MCF 10A (cell line): ENCODE data around the gene RPS6KA2. TPM values are rescaled to one million over a fixed set of nuclear protein-coding genes. Genes with fewer than 3 reads are reported as not detected.

Experiments
- BruUV-seq: library from RNA; stranded (reverse); fragments of 400-500 nt; replicated peaks from 2 replicates; lab custom pipeline; 2021; lab: Mats Ljungman, UMichigan
- CTCF ChIA-PET: fragments of 300-600 bp; sonication (Branson Sonifier 250); formaldehyde crosslinking; extraction: SDS; loops from one replicate; lab custom pipeline; 2021; ENCODE audit warnings: antibody characterized with exemption, inconsistent platforms; lab: Yijun Ruan, JAX
- POLR2A ChIA-PET: fragments of 300-600, 350-650 bp; sonication (Branson Sonifier 250); formaldehyde crosslinking; extraction: SDS; loops from one replicate; lab custom pipeline; 2020; ENCODE audit warnings: antibody characterized with exemption, inconsistent platforms; lab: Yijun Ruan, JAX
- DNase-seq: peaks from one replicate; pipeline ENCODE4 v3.0.0-alpha.2; 2018; ENCODE audit not compliant: unreplicated experiment
- H3K27ac Mint-ChIP-seq: one replicate; pipeline ENCODE4 v1.8.0; 2022; ENCODE audit warnings: mild to moderate bottlenecking, low read depth, mixed read lengths; ENCODE audit not compliant: unreplicated experiment
- H3K27me3 Mint-ChIP-seq: one replicate; pipeline ENCODE4 v1.8.0; 2022; ENCODE audit warnings: mixed read lengths; ENCODE audit not compliant: insufficient read depth, unreplicated experiment
- H3K36me3 Mint-ChIP-seq: one replicate; pipeline ENCODE4 v1.8.0; 2022; ENCODE audit warnings: mild to moderate bottlenecking, moderate library complexity, mixed read lengths; ENCODE audit not compliant: insufficient read depth, unreplicated experiment
- H3K4me1 Mint-ChIP-seq: one replicate; pipeline ENCODE4 v1.8.0; 2022; ENCODE audit warnings: mixed read lengths; ENCODE audit not compliant: insufficient read depth, unreplicated experiment
- H3K4me3 Mint-ChIP-seq: one replicate; pipeline ENCODE4 v1.8.0; 2022; ENCODE audit warnings: mild to moderate bottlenecking, moderate library complexity, mixed read lengths; ENCODE audit not compliant: unreplicated experiment
- H3K9me3 Mint-ChIP-seq: one replicate; pipeline ENCODE4 v1.8.0; 2022; ENCODE audit warnings: mixed read lengths; ENCODE audit not compliant: unreplicated experiment
- CTCF ChIP-seq: fragments of 200-600 bp; IDR thresholded peaks from one replicate; pipeline ENCODE4 v1.8.0; 2022; ENCODE audit warnings: antibody characterized with exemption, mild to moderate bottlenecking; ENCODE audit not compliant: unreplicated experiment
- intact Hi-C: fragments of 100-400 bp; cut with micrococcal nuclease; formaldehyde crosslinking; loops from 2 replicates; pipeline ENCODE4 v1.14.1; 2022
- total RNA-seq: library from RNA; stranded (reverse); gene quantifications from 2 replicates; pipeline ENCODE4 v1.2.3, GENCODE V29; 2022

RPS6KA2 gene
- total RNA-seq, 1 experiment from 2014 or later: 126 TPM

GRCh38 chr6:166466178-166467122 lies 160.6 kb downstream of the RPS6KA2 start:
- H3K4me3 Mint-ChIP-seq: no peak overlapping the region
- intact Hi-C loops: no loop called here
- H3K36me3 Mint-ChIP-seq: peaks cover 70% of the 10 kb centered on the region
- ChIA-PET POLR2A (no interaction called here), CTCF (interaction anchor here (1.4 kb wide), 1 partner anchor 216 kb away, joined by 3 read pairs; no protein-coding TSS in a partner anchor)
- H3K27ac Mint-ChIP-seq: no peak overlapping the region
- no peak for DNase-seq
- no peaks in the 10 kb centered on the region for H3K27me3 Mint-ChIP-seq
- H3K4me1 Mint-ChIP-seq: no peaks in the 10 kb centered on the region
- H3K9me3 Mint-ChIP-seq: no peaks in the 10 kb centered on the region
- TF ChIP-seq CTCF: no peak
- BruUV-seq: no TSS peak

- H3K4me3 Mint-ChIP-seq: no peak overlapping the region
- no peak for TF ChIP-seq CTCF
- intact Hi-C loops: no loop called here
- DNase-seq: no peak
- H3K36me3 Mint-ChIP-seq: peaks cover 75% of the 10 kb centered on the region
- ChIA-PET POLR2A (no interaction called here), CTCF (interaction anchor here (1.4 kb wide), 1 partner anchor 217 kb away, joined by 3 read pairs; no protein-coding TSS in a partner anchor)
- no peaks in the 10 kb centered on the region for H3K4me1 Mint-ChIP-seq
- no peaks in the 10 kb centered on the region for H3K9me3 Mint-ChIP-seq
- H3K27ac Mint-ChIP-seq: no peak overlapping the region
- BruUV-seq: no TSS peak
- no peaks in the 10 kb centered on the region for H3K27me3 Mint-ChIP-seq
These were observed 161.4 kb downstream of the RPS6KA2 start for GRCh38 chr6:166465671-166466087.

GRCh38 chr6:166465003-166465399 lies 162.1 kb downstream of the RPS6KA2 start:
- no TSS peak for BruUV-seq
- no peak overlapping the region for H3K4me3 Mint-ChIP-seq
- intact Hi-C loops: no loop called here
- TF ChIP-seq CTCF: no peak
- H3K9me3 Mint-ChIP-seq: no peaks in the 10 kb centered on the region
- H3K27me3 Mint-ChIP-seq: no peaks in the 10 kb centered on the region
- peaks cover 77% of the 10 kb centered on the region for H3K36me3 Mint-ChIP-seq
- ChIA-PET CTCF (interaction anchor here (1.0 to 1.4 kb wide), 2 partner anchors 17 to 217 kb away, joined by 3 to 4 read pairs; no protein-coding TSS in a partner anchor), POLR2A (no interaction called here)
- DNase-seq: no peak
- H3K27ac Mint-ChIP-seq: no peak overlapping the region
- H3K4me1 Mint-ChIP-seq: no peaks in the 10 kb centered on the region
